HepG2 (cell line): ENCODE results near the gene NUDT22. TPM values are rescaled to one million over a fixed set of nuclear protein-coding genes. Genes with fewer than 3 reads are reported as not detected.

Experiments used
- CAMTA2 ChIP-seq: sonication (generic); formaldehyde crosslinking; IDR thresholded peaks from 2 replicates; pipeline ENCODE4 v1.4.0; 2020; ENCODE audit warnings: mild to moderate bottlenecking, missing genetic modification reagents, borderline replicate concordance
- CREM ChIP-seq, 2 experiments: sonication (generic) in 1 of 2; formaldehyde crosslinking in 1 of 2; IDR thresholded peaks; 2 replicates each; pipeline versions ENCODE4 v1.4.0 to v1.6.1; 2016 to 2020; ENCODE audit warnings: antibody characterized with exemption in 1 of 2, mild to moderate bottlenecking in 1 of 2, missing genetic modification reagents in 1 of 2
- GATAD1 ChIP-seq: IDR thresholded peaks from 2 replicates; pipeline ENCODE4 v1.6.1; 2016; ENCODE audit warnings: missing genetic modification reagents, missing compliant biosample characterization
- MTF2 ChIP-seq: sonication (generic); formaldehyde crosslinking; IDR thresholded peaks from 2 replicates; pipeline ENCODE4 v1.5.0; 2020; ENCODE audit warnings: missing genetic modification reagents, borderline replicate concordance
- NFKB2 ChIP-seq: sonication (generic); formaldehyde crosslinking; IDR thresholded peaks from 2 replicates; pipeline ENCODE4 v1.4.0; 2020; ENCODE audit warnings: missing genetic modification reagents, borderline replicate concordance
- NR2C2 ChIP-seq: sonication (generic); formaldehyde crosslinking; IDR thresholded peaks from 2 replicates; pipeline ENCODE4 v1.4.0; 2020; ENCODE audit warnings: missing genetic modification reagents, mild to moderate bottlenecking, moderate library complexity, borderline replicate concordance
- NRL ChIP-seq: sonication (generic); formaldehyde crosslinking; IDR thresholded peaks from 2 replicates; pipeline ENCODE4 v1.5.0; 2020; ENCODE audit warnings: missing genetic modification reagents, mild to moderate bottlenecking, moderate library complexity, borderline replicate concordance
- PHF8 ChIP-seq: sonication (generic); formaldehyde crosslinking; IDR thresholded peaks from 2 replicates; pipeline ENCODE4 v1.5.0; 2020; ENCODE audit warnings: missing genetic modification reagents
- REPIN1 ChIP-seq: sonication (generic); formaldehyde crosslinking; IDR thresholded peaks from 2 replicates; pipeline ENCODE4 v1.8.0; 2022; ENCODE audit warnings: missing genetic modification reagents, low read depth, mild to moderate bottlenecking, borderline replicate concordance
- TMF1 ChIP-seq: sonication (generic); formaldehyde crosslinking; IDR thresholded peaks from 2 replicates; pipeline ENCODE4 v1.8.1; 2022; ENCODE audit warnings: low read depth, missing genetic modification reagents
- ZC3H13 ChIP-seq: sonication (generic); formaldehyde crosslinking; IDR thresholded peaks from 2 replicates; pipeline ENCODE4 v1.8.1; 2023; ENCODE audit warnings: mild to moderate bottlenecking, missing genetic modification reagents, moderate library complexity
- ZNF329 ChIP-seq: sonication (generic); formaldehyde crosslinking; IDR thresholded peaks from 2 replicates; pipeline ENCODE4 v1.9.0; 2021; ENCODE audit warnings: low read depth, mild to moderate bottlenecking, missing genetic modification reagents
- ZNF34 ChIP-seq: sonication (generic); formaldehyde crosslinking; IDR thresholded peaks from 2 replicates; pipeline ENCODE4 v1.4.0; 2020; ENCODE audit warnings: mild to moderate bottlenecking, missing genetic modification reagents, borderline replicate concordance
- ZNF354B ChIP-seq: sonication (generic); formaldehyde crosslinking; IDR thresholded peaks from 2 replicates; pipeline ENCODE4 v1.8.0; 2022; ENCODE audit warnings: mild to moderate bottlenecking, missing genetic modification reagents
- ZNF530 ChIP-seq: sonication (generic); formaldehyde crosslinking; IDR thresholded peaks from 2 replicates; pipeline ENCODE4 v1.5.0; 2020; ENCODE audit warnings: low read depth, mild to moderate bottlenecking, missing genetic modification reagents
- ZNF552 ChIP-seq: sonication (generic); formaldehyde crosslinking; IDR thresholded peaks from 2 replicates; pipeline ENCODE4 v1.9.0; 2022; ENCODE audit warnings: missing genetic modification reagents, mild to moderate bottlenecking, borderline replicate concordance
- ZNF556 ChIP-seq: sonication (generic); formaldehyde crosslinking; IDR thresholded peaks from 2 replicates; pipeline ENCODE4 v1.4.0; 2020; ENCODE audit warnings: mild to moderate bottlenecking, missing genetic modification reagents, borderline replicate concordance
- ZNF737 ChIP-seq: sonication (generic); formaldehyde crosslinking; IDR thresholded peaks from 2 replicates; pipeline ENCODE4 v1.5.0; 2020; ENCODE audit warnings: missing genetic modification reagents, mild to moderate bottlenecking, borderline replicate concordance
- ZNF773 ChIP-seq: sonication (generic); formaldehyde crosslinking; IDR thresholded peaks from 2 replicates; pipeline ENCODE4 v1.4.0; 2020; ENCODE audit warnings: missing genetic modification reagents, borderline replicate concordance
- ZSCAN29 ChIP-seq: sonication (generic); formaldehyde crosslinking; conservative IDR thresholded peaks from 2 replicates; pipeline ENCODE4 v1.4.0; 2020; ENCODE audit warnings: mild to moderate bottlenecking, missing genetic modification reagents
- polyA plus RNA-seq, 8 experiments: library from polyadenylated mRNA; depleted of rRNA in 3 of 8; stranded (reverse) in 7 of 8; unstranded in 1 of 8; fragments of >200 nt; fragmentation: Illumina TruSeq in 4 of 8; extraction: Trizol in 4 of 8; gene quantifications; 2 replicates each; pipeline versions ENCODE4 v1.2.1 to v1.2.3, GENCODE V29; 2011 to 2016; ENCODE audit warnings: low read depth in 4 of 8, missing spikeins in 1 of 8, mixed read lengths in 1 of 8; ENCODE audit not compliant: insufficient read depth in 1 of 8
- total RNA-seq, 5 experiments: library from RNA; depleted of rRNA; stranded (reverse); fragments of >200 nt; fragmentation: Illumina TruSeq; extraction: Trizol; gene quantifications; 2 replicates each; pipeline ENCODE4 v1.2.3, GENCODE V29; 2016; ENCODE audit warnings: low read depth in 1 of 5
- TF ChIP-seq, protein P1 (sequence below): sonication (generic); formaldehyde crosslinking; IDR thresholded peaks from 2 replicates; pipeline ENCODE4 v1.9.0; 2022; ENCODE audit warnings: low read depth, missing genetic modification reagents
- TF ChIP-seq, protein P2 (sequence below): sonication (generic); formaldehyde crosslinking; IDR thresholded peaks from 2 replicates; pipeline ENCODE4 v1.4.0; 2020; ENCODE audit warnings: missing genetic modification reagents
- TF ChIP-seq, protein P3 (sequence below): sonication (generic); formaldehyde crosslinking; IDR thresholded peaks from 2 replicates; pipeline ENCODE4 v1.5.1; 2020; ENCODE audit warnings: missing genetic modification reagents, mild to moderate bottlenecking, borderline replicate concordance

The NUDT22 gene
- total and polyA plus RNA-seq, 2 of the 13 experiments (the other 11 are each of a cell fraction or from before 2014, with no cell fraction given): 33.5 to 39.8 TPM

DNA sequence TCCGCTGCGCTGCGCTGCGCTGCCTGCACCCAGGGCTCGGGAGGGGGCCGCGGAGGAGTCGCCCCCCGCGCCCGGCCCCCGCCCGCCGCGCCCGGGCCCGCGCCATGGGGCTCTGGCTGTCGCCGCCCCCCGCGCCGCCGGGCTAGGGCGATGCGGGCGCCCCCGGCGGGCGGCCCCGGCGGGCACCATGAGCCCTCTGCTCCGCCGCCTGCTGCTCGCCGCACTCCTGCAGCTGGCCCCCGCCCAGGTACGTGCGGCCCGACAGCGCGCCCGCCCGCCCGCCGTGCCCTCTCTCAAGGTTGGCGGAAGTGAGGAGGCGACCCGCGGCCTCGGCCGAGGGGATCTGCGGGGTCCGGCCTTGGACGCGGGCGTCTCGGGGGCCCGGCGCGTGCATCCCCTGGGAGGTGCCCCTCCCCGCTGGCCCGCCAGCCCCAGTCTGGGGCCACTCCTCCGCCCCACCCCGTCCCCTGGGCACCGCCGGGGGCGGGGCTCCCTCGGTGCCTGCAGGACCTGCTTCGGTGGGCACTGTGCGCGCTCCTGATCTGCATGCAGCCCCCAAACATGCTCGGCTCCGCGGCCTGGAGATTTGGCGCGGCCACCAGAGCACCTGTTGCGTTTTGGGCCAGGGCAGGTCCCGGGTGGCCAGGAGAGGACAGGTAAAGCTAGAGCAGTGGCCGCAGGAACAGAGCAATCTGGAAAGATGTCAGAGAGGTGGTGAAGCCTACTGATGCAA is 8.7 kb downstream of the NUDT22 start (continued):
- TF ChIP-seq ZNF552 (CRISPR knock-in tag) (no peak), TMF1 (no peak), PHF8 (CRISPR knock-in tag) (peak; percentile 33; the same call in 1 of the 2 replicates), ZNF556 (no peak), ZC3H13 (CRISPR knock-in tag) (0 out of 2 replicates have a peak, but pooled peaks have one; percentile 26), ZNF34 (CRISPR knock-in tag) (no peak), ZNF354B (CRISPR knock-in tag) (0 out of 2 replicates have a peak, but pooled peaks have one; percentile 27), NFKB2 (peak; percentile 80; the same call in 1 of the 2 replicates), ZNF530 (CRISPR knock-in tag) (no peak), GATAD1 (CRISPR knock-in tag) (no peak), ZSCAN29 (CRISPR knock-in tag) (no peak), ZNF773 (CRISPR knock-in tag) (no peak; the same call in 1 of the 2 replicates), NRL (CRISPR knock-in tag) (peak; percentile 75; the same call in 1 of the 2 replicates), CREM (IDR thresholded peaks at IDR 0.05) (no peak), CREM (CRISPR knock-in tag; IDR thresholded peaks at IDR 0.05) (no peak), CAMTA2 (no peak), NR2C2 (CRISPR knock-in tag) (no peak), REPIN1 (no peak), MTF2 (no peak), ZNF329 (CRISPR knock-in tag) (no peak), ZNF737 (CRISPR knock-in tag) (no peak)
- TF ChIP-seq, protein P1, sequence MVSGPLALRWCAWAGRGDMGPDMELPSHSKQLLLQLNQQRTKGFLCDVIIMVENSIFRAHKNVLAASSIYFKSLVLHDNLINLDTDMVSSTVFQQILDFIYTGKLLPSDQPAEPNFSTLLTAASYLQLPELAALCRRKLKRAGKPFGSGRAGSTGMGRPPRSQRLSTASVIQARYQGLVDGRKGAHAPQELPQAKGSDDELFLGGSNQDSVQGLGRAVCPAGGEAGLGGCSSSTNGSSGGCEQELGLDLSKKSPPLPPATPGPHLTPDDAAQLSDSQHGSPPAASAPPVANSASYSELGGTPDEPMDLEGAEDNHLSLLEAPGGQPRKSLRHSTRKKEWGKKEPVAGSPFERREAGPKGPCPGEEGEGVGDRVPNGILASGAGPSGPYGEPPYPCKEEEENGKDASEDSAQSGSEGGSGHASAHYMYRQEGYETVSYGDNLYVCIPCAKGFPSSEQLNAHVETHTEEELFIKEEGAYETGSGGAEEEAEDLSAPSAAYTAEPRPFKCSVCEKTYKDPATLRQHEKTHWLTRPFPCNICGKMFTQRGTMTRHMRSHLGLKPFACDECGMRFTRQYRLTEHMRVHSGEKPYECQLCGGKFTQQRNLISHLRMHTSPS: peak; percentile 83
- TF ChIP-seq, protein P2, sequence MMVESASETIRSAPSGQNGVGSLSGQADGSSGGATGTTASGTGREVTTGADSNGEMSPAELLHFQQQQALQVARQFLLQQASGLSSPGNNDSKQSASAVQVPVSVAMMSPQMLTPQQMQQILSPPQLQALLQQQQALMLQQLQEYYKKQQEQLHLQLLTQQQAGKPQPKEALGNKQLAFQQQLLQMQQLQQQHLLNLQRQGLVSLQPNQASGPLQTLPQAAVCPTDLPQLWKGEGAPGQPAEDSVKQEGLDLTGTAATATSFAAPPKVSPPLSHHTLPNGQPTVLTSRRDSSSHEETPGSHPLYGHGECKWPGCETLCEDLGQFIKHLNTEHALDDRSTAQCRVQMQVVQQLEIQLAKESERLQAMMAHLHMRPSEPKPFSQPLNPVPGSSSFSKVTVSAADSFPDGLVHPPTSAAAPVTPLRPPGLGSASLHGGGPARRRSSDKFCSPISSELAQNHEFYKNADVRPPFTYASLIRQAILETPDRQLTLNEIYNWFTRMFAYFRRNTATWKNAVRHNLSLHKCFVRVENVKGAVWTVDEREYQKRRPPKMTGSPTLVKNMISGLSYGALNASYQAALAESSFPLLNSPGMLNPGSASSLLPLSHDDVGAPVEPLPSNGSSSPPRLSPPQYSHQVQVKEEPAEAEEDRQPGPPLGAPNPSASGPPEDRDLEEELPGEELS: peak; percentile 45
- TF ChIP-seq, protein P3, sequence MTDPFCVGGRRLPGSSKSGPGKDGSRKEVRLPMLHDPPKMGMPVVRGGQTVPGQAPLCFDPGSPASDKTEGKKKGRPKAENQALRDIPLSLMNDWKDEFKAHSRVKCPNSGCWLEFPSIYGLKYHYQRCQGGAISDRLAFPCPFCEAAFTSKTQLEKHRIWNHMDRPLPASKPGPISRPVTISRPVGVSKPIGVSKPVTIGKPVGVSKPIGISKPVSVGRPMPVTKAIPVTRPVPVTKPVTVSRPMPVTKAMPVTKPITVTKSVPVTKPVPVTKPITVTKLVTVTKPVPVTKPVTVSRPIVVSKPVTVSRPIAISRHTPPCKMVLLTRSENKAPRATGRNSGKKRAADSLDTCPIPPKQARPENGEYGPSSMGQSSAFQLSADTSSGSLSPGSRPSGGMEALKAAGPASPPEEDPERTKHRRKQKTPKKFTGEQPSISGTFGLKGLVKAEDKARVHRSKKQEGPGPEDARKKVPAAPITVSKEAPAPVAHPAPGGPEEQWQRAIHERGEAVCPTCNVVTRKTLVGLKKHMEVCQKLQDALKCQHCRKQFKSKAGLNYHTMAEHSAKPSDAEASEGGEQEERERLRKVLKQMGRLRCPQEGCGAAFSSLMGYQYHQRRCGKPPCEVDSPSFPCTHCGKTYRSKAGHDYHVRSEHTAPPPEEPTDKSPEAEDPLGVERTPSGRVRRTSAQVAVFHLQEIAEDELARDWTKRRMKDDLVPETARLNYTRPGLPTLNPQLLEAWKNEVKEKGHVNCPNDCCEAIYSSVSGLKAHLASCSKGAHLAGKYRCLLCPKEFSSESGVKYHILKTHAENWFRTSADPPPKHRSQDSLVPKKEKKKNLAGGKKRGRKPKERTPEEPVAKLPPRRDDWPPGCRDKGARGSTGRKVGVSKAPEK (CRISPR knock-in tag): no peak
